GM19372 (cell line): Measurements from ENCODE around the gene VWDE.

Experiments
- ATAC-seq: cut with Tn5 transposase; IDR thresholded peaks from one replicate; pipeline ENCODE4 v1.9.1; 2021; ENCODE audit warnings: mild to moderate bottlenecking, low read depth, moderate library complexity; ENCODE audit not compliant: unreplicated experiment

The VWDE gene

GRCh38 chr7:12294701-12295100, 109.0 kb downstream of the VWDE start:
- no peak for ATAC-seq

- ATAC-seq, result no peak
Observed at GRCh38 chr7:12291870-12292269, 111.8 kb downstream of the VWDE start.

GRCh38 chr7:12290761-12291160, 112.9 kb downstream of the VWDE start:
- ATAC-seq, result no peak

- ATAC-seq, result no peak
Observed at GRCh38 chr7:12289996-12290395, 113.7 kb downstream of the VWDE start.

- ATAC-seq, result no peak
Observed at GRCh38 chr7:12287901-12288300, 115.8 kb downstream of the VWDE start.

GRCh38 chr7:12281038-12281437, 122.6 kb downstream of the VWDE start:
- no peak for ATAC-seq
